Gastrocnemius medialis (tissue), 4 donors: ENCODE data around the gene SCYL1. TPM values are rescaled to one million over a fixed set of nuclear protein-coding genes. Genes with fewer than 3 reads are reported as not detected.

Experiments
- ATAC-seq, 2 donors: fragments of 150-250 bp; one replicate each; pipeline ENCODE4 v1.9.1; 2016
- DNase-seq, 2 donors: peaks; one replicate each; pipeline ENCODE4 v3.0.0-alpha.2; 2019
- H3K27ac ChIP-seq, 4 donors: fragments of 200-600 bp; sonication (generic); 1 replicate in 1 of 4; 2 replicates in 3 of 4; pipeline ENCODE4 v1.5.1; 2016 to 2018; ENCODE audit warnings: mild to moderate bottlenecking in 2 of 4, moderate library complexity in 1 of 4
- H3K27me3 ChIP-seq, 3 donors: fragments of 200-600 bp; sonication (generic) in 2 of 3; 1 replicate in 1 of 3; 2 replicates in 2 of 3; pipeline versions ENCODE4 v1.5.1 to v1.6.0; 2016 to 2019; ENCODE audit warnings: mild to moderate bottlenecking in 1 of 3, moderate library complexity in 1 of 3
- H3K36me3 ChIP-seq, 2 donors: fragments of 200-600 bp; sonication (generic) in 1 of 2; one replicate each; pipeline ENCODE4 v1.5.1; 2017 to 2018
- H3K4me1 ChIP-seq, 2 donors: fragments of 200-600 bp; sonication (generic) in 1 of 2; one replicate each; pipeline ENCODE4 v1.5.1; 2016 to 2017; ENCODE audit warnings: mild to moderate bottlenecking in 2 of 2
- H3K4me3 ChIP-seq, 4 donors: fragments of 200-600 bp; sonication (generic) in 3 of 4; 1 replicate in 1 of 4; 2 replicates in 3 of 4; pipeline ENCODE4 v1.5.1; 2016 to 2019; ENCODE audit warnings: mild to moderate bottlenecking in 2 of 4
- H3K9me3 ChIP-seq, 3 donors: fragments of 200-600 bp; sonication (generic) in 2 of 3; 1 replicate in 1 of 3; 2 replicates in 2 of 3; pipeline ENCODE4 v1.5.1; 2016 to 2019
- POLR2A ChIP-seq, 2 donors: fragments of 450-650 bp; IDR thresholded peaks; one replicate each; pipeline ENCODE4 v1.6.1; 2017; ENCODE audit warnings: antibody characterized with exemption in 2 of 2, mild to moderate bottlenecking in 2 of 2, moderate library complexity in 2 of 2
- in situ Hi-C, 4 donors: fragments of 200-750 bp; cut with MboI; loops; one replicate each; pipeline versions ENCODE4 v1.15.0 to v1.8.0; 2017; ENCODE audit warnings: low sequenced_read_pairs in 4 of 4
- intact Hi-C: fragments of 100-400 bp; cut with DNase I; formaldehyde crosslinking; loops from one replicate; pipeline ENCODE4 v1.15.1; 2023; ENCODE audit warnings: low total_unique reads
- total RNA-seq, 4 donors: library from RNA; depleted of rRNA; stranded (reverse); fragments of >200 nt; gene quantifications; one replicate each; pipeline versions ENCODE4 v1.1.0 to v1.2.3, GENCODE V29; 2016
- TF ChIP-seq, protein P1 (sequence below), 5 experiments: fragments of 450-650 bp in 3 of 5; fragments of 200-600 bp in 2 of 5; sonication (generic) in 2 of 5; IDR thresholded peaks in 4 of 5; conservative IDR thresholded peaks in 1 of 5; 1 replicate in 4 of 5; 2 replicates in 1 of 5; pipeline ENCODE4 v1.5.1; 2016 to 2019; ENCODE audit warnings: antibody characterized with exemption in 5 of 5, mild to moderate bottlenecking in 3 of 5, moderate library complexity in 3 of 5

The SCYL1 gene
- total RNA-seq, 4 donors from 2014 or later, result 120 to 162 (median 133) TPM

DNA sequence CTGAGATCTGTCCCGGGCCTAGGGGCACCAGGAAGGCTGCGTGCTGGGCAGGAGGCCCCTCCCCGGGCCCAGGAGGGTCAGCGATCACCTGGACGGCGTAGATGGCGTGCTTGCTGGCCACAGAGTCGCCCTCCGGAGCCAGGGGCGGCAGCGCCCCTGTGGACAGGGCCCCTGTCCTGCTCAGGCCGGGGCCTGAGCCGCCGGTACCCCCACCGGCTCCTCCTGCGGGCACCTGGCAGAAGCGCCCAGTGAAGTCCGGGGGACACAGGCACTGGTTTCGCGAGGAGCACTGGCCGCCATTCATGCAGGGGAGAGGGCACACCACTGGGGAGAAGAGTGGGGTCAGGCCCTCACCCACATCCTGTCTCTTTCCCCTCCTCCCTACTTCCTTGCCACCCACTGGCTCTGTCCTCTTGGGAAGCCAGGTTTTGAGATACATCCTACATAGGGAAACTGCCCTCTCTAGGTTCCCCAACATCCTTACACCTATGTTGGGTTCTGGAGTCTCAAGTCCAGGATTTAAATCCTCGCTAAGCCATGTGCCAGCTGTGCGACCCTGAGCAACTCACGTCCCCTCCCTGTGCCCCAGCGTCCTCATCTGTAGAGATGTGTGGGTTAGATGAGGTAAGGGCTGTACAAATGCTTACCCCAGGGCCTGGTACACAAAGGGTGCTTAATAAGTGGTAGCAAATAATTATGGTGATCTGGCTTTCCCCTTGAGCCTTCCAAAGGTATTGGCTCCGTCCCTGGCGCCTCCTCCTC lies 29.4 kb downstream of the SCYL1 start:
- H3K4me3 ChIP-seq, result no peak overlapping the region
- peaks cover 33 to 34% of the 10 kb centered on the region in 2 donors for H3K4me1 ChIP-seq
- no peaks in the 10 kb centered on the region for H3K27me3 ChIP-seq
- peak overlapping the region in 1 of 4 donors; percentile 98 for H3K27ac ChIP-seq
- H3K36me3 ChIP-seq, result no peaks in the 10 kb centered on the region
- no peaks in the 10 kb centered on the region for H3K9me3 ChIP-seq
- intact Hi-C loops, result no loop called here
- ATAC-seq (no peak), DNase-seq (no peak)
- TF ChIP-seq POLR2A (IDR thresholded peaks at IDR 0.05), result no peak
- TF ChIP-seq, protein P1, sequence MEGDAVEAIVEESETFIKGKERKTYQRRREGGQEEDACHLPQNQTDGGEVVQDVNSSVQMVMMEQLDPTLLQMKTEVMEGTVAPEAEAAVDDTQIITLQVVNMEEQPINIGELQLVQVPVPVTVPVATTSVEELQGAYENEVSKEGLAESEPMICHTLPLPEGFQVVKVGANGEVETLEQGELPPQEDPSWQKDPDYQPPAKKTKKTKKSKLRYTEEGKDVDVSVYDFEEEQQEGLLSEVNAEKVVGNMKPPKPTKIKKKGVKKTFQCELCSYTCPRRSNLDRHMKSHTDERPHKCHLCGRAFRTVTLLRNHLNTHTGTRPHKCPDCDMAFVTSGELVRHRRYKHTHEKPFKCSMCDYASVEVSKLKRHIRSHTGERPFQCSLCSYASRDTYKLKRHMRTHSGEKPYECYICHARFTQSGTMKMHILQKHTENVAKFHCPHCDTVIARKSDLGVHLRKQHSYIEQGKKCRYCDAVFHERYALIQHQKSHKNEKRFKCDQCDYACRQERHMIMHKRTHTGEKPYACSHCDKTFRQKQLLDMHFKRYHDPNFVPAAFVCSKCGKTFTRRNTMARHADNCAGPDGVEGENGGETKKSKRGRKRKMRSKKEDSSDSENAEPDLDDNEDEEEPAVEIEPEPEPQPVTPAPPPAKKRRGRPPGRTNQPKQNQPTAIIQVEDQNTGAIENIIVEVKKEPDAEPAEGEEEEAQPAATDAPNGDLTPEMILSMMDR (IDR thresholded peaks at IDR 0.05 in 4 of 5, conservative IDR thresholded peaks at IDR 0.05 in 1 of 5), result no peak
- in situ Hi-C loops, result no loop called here

DNA sequence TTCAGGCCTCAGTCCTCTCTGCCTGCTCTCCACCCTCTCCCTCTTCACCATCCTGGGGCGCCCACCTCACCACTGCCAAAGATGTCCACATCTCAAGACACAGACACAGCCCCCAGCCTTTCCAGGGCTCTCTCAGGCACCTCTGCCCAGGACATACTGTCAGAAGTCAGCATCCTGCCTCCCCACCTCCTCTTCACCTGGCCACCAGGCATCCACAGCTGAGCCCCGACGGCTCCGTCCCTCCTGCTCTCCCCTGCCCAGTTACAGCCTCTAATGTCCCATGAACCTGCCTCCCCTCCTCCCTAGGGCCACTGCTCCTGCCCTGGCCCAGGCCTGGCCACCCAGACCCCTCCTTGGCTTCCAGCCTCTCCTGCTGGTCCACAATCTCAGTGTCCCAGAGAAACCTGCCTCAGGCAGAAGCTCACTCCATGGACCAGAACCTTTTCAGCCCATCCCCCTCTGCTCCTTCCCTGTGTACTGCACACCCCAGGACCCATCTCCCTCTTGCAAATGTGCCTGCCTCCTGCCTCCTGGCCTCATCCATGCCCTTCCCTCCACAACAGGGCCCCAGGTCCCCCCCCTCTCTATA lies 30.1 kb downstream of the SCYL1 start:
- no peaks in the 10 kb centered on the region for H3K27me3 ChIP-seq
- no peaks in the 10 kb centered on the region for H3K36me3 ChIP-seq
- H3K4me1 ChIP-seq, result peaks cover 38 to 41% of the 10 kb centered on the region in 2 donors
- no peak for ATAC-seq
- in situ Hi-C loops (no loop called here), intact Hi-C loops (no loop called here)
- no peak overlapping the region for H3K4me3 ChIP-seq
- DNase-seq, result no peak
- no peak for TF ChIP-seq POLR2A (IDR thresholded peaks at IDR 0.05)
- TF ChIP-seq, protein P1 (IDR thresholded peaks at IDR 0.05 in 4 of 5, conservative IDR thresholded peaks at IDR 0.05 in 1 of 5), result no peak
- no peaks in the 10 kb centered on the region for H3K9me3 ChIP-seq
- H3K27ac ChIP-seq, result peak overlapping the region; percentile 95 to 99 (median 97)

DNA sequence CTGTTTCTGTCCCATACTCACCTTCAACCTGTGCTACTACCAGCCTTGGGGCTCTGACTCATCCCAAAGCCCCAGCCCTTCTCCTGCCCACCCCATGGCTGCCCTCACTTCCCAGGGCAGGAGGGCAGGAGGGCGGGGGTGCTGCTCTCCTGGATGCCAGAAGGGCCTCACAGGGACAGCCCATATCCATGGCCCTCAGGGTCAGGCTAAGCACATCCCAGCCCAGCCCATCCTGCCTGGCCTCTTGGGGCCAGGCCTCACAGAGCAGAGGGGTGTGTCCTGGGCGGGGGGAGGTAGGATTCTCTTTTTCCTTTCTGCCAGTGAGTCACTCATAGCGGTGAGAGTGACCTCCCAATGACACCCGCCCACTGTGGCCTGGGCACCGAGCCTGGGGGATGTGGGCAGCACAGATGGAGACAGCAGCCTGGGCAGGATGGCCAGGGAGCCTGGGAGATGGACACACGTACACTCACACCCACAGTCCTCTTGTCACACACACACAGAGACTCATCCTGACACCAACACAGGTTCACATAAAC lies 30.9 kb downstream of the SCYL1 start:
- TF ChIP-seq POLR2A (IDR thresholded peaks at IDR 0.05), result peak in 1 of 2 donors; percentile 8
- TF ChIP-seq, protein P1 (IDR thresholded peaks at IDR 0.05 in 4 of 5, conservative IDR thresholded peaks at IDR 0.05 in 1 of 5), result no peak
- Histone ChIP-seq H3K27me3 (no peaks in the 10 kb centered on the region), H3K4me1 (peaks cover 47 to 49% of the 10 kb centered on the region in 2 donors), H3K36me3 (no peaks in the 10 kb centered on the region), H3K9me3 (no peaks in the 10 kb centered on the region), H3K4me3 (no peak overlapping the region), H3K27ac (peak overlapping the region; percentile 95 to 99 (median 97))
- ATAC-seq (peak in 1 of 2 donors; percentile 6), DNase-seq (peak in 1 of 2 donors; percentile 80)
- in situ Hi-C loops (no loop called here), intact Hi-C loops (no loop called here)

DNA sequence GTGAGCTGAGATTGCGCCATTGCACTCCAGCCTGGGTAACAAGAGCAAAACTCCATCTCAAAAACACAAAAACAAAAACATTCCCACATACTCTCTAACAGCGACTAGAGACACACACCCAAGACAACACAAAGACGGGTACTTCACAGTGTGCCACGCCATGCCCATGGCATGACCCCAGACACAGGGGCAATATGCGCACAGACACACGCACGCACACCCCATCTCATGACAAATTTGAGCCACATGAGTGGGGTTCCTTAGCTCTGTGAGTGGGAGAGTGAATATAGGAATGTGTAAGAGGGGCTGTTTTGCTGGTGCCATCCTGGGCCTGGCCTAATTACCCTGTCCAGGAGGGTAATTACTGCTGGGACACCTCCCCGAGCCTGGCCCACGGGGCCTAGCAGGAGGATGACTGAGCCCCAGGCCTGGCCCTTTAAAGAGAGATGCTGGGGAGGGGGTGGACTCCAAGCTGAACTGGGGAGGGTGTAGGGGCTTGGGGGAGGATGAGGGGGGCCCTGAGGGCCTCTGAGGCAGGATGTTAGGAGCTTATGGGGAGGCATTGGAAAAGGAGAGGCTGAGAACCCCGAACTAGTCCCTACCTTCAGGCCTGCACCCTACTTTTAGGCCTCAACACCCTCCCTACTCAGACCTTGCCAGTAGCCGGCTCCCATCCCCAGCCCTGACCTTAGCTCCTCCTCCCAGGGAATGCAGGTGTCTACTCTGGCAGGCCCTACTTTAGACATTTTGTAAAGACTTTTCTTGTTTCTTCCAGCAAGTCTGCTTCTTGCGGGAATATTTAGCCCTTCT lies 31.8 kb downstream of the SCYL1 start:
- Histone ChIP-seq H3K27ac (peak overlapping the region; percentile 95 to 99 (median 97)), H3K4me1 (peaks cover 56 to 59% of the 10 kb centered on the region in 2 donors), H3K4me3 (peak overlapping the region; percentile 47 to 70 (median 63)), H3K9me3 (no peaks in the 10 kb centered on the region), H3K27me3 (no peaks in the 10 kb centered on the region), H3K36me3 (no peaks in the 10 kb centered on the region)
- TF ChIP-seq, protein P1 (IDR thresholded peaks at IDR 0.05 in 4 of 5, conservative IDR thresholded peaks at IDR 0.05 in 1 of 5), result no peak
- no peak for TF ChIP-seq POLR2A (IDR thresholded peaks at IDR 0.05)
- in situ Hi-C loops, result no loop called here
- intact Hi-C loops, result no loop called here
- no peak for ATAC-seq
- DNase-seq, result no peak
